K562 (cell line): ENCODE data around the gene DAB1.

ENCODE experiments used
- BRF1 ChIP-seq: IDR thresholded peaks from 3 replicates; pipeline ENCODE4 v1.6.1; 2011; ENCODE audit warnings: borderline replicate concordance, mild to moderate bottlenecking; ENCODE audit not compliant: insufficient read length; ENCODE audit errors: extremely low read depth
- CBX8 ChIP-seq: fragments of 200-600 bp; sonication (generic); IDR thresholded peaks from 2 replicates; pipeline ENCODE4 v1.6.1; 2012; ENCODE audit warnings: borderline replicate concordance, mixed run types, low read depth, mild to moderate bottlenecking, moderate library complexity, mixed read lengths, low read length, control low read depth, inconsistent platforms; ENCODE audit not compliant: poor library complexity, severe bottlenecking; ENCODE audit errors: extremely low read depth
- CTCF ChIP-seq, 3 experiments: IDR thresholded peaks in 2 of 3; conservative IDR thresholded peaks in 1 of 3; 2 replicates each; pipeline ENCODE4 v1.5.1; 2011 to 2012; ENCODE audit warnings: low read length in 3 of 3, mild to moderate bottlenecking in 3 of 3, control low read depth in 2 of 3, improper control_type of control experiment in 1 of 3, inconsistent platforms in 1 of 3, low read depth in 1 of 3, mixed read lengths in 1 of 3, moderate library complexity in 1 of 3; ENCODE audit not compliant: insufficient read depth in 2 of 3
- SIX5 ChIP-seq, 2 experiments: IDR thresholded peaks; 2 replicates each; pipeline ENCODE4 v1.6.1; 2011; ENCODE audit warnings: low read length in 2 of 2, borderline replicate concordance in 1 of 2, low read depth in 1 of 2, mild to moderate bottlenecking in 1 of 2, moderate library complexity in 1 of 2; ENCODE audit not compliant: insufficient read depth in 1 of 2
- SMARCA4 ChIP-seq: fragments of 450-650 bp; IDR thresholded peaks from 2 replicates; pipeline ENCODE4 v1.6.1; 2016

- TF ChIP-seq SMARCA4 (no peak), SIX5 (IDR thresholded peaks at IDR 0.05; ENCODE audit: borderline replicate concordance in 1 of 2, insufficient read depth in 1 of 2, low read depth in 1 of 2, low read length in 2 of 2) (no peak), BRF1 (no peak), CBX8 (no peak), CTCF (IDR thresholded peaks at IDR 0.05 in 2 of 3, conservative IDR thresholded peaks at IDR 0.05 in 1 of 3; ENCODE audit: insufficient read depth in 2 of 3, low read depth in 1 of 3, low read length in 3 of 3) (no peak)
Measured at GRCh38 chr1:57423656-57424211, at the start of gene DAB1.
